WI38 (cell line): ENCODE data around the gene COX4I1.

Experiments used
- H3K4me3 ChIP-seq: 2 replicates; pipeline ENCODE4 v1.5.1; 2011; ENCODE audit warnings: low read depth, mild to moderate bottlenecking, control low read depth, low read length
- TF ChIP-seq, protein P1 (sequence below): IDR thresholded peaks from 2 replicates; pipeline ENCODE4 v1.5.1; 2012; ENCODE audit warnings: low read depth, mild to moderate bottlenecking, control low read depth, low read length

Gene COX4I1

GRCh38 chr16:85752511-85753420 lies 46.7 kb upstream of the COX4I1 start:
- TF ChIP-seq, protein P1, sequence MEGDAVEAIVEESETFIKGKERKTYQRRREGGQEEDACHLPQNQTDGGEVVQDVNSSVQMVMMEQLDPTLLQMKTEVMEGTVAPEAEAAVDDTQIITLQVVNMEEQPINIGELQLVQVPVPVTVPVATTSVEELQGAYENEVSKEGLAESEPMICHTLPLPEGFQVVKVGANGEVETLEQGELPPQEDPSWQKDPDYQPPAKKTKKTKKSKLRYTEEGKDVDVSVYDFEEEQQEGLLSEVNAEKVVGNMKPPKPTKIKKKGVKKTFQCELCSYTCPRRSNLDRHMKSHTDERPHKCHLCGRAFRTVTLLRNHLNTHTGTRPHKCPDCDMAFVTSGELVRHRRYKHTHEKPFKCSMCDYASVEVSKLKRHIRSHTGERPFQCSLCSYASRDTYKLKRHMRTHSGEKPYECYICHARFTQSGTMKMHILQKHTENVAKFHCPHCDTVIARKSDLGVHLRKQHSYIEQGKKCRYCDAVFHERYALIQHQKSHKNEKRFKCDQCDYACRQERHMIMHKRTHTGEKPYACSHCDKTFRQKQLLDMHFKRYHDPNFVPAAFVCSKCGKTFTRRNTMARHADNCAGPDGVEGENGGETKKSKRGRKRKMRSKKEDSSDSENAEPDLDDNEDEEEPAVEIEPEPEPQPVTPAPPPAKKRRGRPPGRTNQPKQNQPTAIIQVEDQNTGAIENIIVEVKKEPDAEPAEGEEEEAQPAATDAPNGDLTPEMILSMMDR: peak; percentile 18; the same call in 1 of the 2 replicates
- H3K4me3 ChIP-seq: no peak overlapping the region

DNA sequence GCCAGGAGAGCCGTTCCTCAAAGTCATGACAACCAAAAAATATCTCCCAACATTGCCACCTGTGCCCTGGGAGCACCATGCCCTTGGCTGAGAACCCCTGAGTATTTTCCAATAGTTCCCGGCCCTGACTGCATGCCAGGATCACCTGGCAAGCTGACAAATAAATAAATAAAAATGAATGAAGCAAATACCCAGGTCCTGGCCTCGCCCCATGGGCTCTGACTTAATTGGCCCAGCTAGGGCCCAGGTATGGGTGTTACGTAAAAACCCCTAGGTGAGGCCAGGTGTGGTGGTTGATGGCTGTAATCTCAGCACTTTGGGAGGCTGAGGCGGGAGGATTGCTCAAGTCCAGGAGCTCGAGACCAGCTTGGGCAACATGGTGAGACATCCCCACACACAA lies 45.9 kb upstream of the COX4I1 start:
- TF ChIP-seq, protein P1: no peak
- no peak overlapping the region for H3K4me3 ChIP-seq

DNA sequence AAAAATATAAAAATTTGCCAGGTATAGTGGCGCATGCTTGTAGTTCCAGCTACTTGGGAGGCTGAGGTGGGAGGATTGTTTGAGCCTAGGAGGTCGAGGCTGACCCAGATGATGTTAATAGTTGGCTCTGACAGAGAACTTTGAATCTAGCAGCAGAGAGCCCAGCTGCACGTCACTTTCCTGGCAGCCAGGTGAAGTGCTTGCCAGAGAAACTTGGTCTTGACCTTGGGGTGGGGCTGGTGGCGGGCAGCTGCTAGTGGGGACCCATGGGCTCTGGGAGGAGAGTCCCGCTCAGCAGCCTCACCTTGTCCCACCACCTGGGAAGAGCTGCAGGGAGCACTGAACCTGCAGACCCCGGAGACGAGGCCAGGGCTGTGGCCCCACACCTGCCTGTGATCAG lies 45.5 kb upstream of the COX4I1 start:
- TF ChIP-seq, protein P1: no peak

GRCh38 chr16:85754413-85754812 lies 45.1 kb upstream of the COX4I1 start:
- no peak overlapping the region for H3K4me3 ChIP-seq
- TF ChIP-seq, protein P1: no peak

More for the DNA sequence above, 45.5 kb upstream of the COX4I1 start:
- no peak overlapping the region for H3K4me3 ChIP-seq

DNA sequence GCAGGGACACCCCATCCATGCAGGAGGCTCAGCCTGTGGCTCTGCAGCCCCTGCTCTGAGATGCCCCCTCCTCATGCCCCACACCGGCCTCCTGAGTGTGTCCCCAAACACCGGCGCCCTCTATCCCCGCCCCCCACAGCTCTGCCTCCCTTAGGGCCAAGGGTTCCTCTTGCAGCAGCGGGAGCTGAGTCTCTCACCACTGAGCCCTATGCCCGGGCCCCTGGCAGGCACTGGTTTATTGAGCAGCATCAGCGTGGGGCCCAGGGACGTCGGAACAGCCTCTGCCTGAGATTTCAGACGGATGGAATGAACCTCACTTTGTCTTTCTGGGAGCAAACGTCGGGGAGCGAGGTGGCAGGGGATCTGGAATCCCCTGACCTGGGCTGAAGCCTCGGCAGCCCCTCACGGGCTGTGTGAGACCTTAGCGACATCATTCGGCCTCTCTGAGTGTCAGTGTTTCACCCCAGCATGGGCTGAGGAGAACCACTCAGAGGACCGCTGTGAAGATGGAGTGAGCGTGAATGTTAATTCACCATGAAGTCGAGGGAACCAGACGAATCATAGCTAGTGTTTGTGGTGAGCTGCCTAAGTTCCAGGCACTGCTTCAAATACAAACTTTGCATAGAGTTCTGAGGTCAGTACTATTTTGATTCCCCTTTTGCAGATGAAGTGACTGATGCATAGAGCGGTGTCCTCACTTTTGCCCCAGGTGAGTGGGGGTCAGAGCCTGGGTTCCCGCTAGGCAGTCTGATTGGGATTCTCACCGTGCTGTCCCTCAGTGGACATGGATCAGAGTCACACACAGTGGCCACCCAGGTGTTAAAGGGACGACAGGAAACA lies 43.3 kb upstream of the COX4I1 start:
- no peak overlapping the region for H3K4me3 ChIP-seq
- TF ChIP-seq, protein P1: no peak

- TF ChIP-seq, protein P1: no peak
- H3K4me3 ChIP-seq: no peak overlapping the region
Measured at GRCh38 chr16:85757341-85757822, 42.1 kb upstream of the COX4I1 start.

DNA sequence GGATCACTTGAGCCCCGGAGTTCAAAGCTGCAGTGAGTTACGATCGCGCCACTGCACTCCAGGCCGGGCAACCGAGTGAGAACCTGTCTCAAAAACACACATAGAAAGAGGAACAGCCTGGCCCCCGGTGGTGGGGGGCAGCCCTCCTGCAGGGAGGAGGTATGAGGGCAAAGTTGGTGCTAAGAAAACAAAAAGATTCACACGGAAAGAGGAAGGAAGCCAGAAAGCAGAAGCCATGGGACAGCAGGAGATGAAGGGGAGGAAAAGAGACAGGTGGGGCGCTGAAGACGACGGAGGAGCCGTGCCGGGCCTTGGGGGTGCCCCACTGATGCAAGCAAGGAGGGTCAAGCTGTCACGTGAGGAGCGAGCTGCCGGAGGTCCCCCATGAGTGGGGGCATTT lies 40.4 kb upstream of the COX4I1 start:
- no peak overlapping the region for H3K4me3 ChIP-seq
- TF ChIP-seq, protein P1: no peak
